Measurements from ENCODE around the gene MAP2K5.

Gene MAP2K5

DNA sequence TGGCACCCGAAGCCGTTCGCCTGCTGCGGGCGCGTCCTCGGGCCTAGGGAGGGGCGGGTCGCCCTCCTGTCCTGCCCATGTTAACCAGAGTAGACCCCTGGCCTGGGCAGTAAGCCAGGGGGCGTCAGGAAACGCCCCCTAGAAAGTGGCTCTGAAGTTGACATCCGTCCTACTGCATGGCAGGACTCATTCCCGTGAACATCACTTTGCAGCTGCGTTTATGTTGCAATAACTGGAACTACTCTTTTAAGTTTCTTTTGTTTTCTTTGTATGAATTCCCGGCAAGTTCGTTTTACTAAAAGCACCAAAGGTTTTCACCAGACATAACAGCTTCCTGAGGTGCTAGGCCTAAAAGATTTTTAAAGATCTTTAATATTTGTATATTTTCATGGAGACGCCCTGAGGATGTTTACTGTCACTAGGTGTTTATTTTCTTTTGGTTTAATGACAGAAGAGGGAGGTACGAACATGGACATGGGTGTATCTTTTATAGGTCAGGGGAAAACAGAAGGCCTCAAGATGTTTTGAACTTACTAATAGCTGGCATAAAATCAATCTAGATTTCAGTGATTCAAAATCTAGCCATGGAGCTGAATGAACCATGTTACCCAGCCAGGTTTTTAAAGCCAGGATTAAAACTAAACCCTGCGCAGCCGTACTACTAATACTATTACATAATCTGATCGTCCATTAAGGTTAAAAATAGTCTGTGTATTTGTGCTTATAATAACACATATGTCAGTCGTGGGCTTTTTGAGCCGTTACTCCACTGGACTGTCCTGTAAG, 20.5 kb upstream of the MAP2K5 start:
- no peak for TF ChIP-seq CTCF (IDR thresholded peaks at IDR 0.05; ENCODE audit: low read length, missing control alignments)
- H3K4me3 ChIP-seq (replicated peaks; ENCODE audit: low read depth, low read length): peak overlapping the region; percentile 82
- DNase-seq (ENCODE audit: low read depth): peak; percentile 40

- no peak overlapping the region for H3K4me3 ChIP-seq (replicated peaks; ENCODE audit: low read depth, low read length)
- no peak for DNase-seq (ENCODE audit: low read depth)
- no peak for TF ChIP-seq CTCF (IDR thresholded peaks at IDR 0.05; ENCODE audit: low read length, missing control alignments)
Measured at GRCh38 chr15:67523330-67523729, 19.2 kb upstream of the MAP2K5 start.

DNA sequence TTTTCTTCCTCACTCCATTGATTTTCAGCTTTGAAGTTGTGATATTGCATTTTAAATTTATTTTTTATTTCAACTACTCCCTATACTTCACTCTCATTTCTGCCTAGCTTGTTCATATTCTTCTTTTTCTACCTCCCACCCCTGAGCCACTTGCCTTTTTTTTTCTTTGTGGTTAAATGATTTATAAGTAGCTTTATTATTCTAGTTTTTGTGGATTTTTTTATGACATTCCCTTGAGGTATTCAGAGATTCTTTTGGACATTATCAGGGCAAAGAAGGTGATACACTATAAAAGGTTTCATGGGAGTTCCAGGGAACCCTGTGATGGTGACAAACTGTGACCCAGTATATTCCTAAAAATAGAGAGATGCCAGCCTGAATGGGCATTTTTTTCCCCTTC, 18.3 kb upstream of the MAP2K5 start:
- H3K4me3 ChIP-seq (replicated peaks; ENCODE audit: low read depth, low read length): no peak overlapping the region
- no peak for DNase-seq (ENCODE audit: low read depth)
- TF ChIP-seq CTCF (IDR thresholded peaks at IDR 0.05; ENCODE audit: low read length, missing control alignments): no peak

- no peak for DNase-seq (ENCODE audit: low read depth)
- no peak overlapping the region for H3K4me3 ChIP-seq (replicated peaks; ENCODE audit: low read depth, low read length)
- no peak for TF ChIP-seq CTCF (IDR thresholded peaks at IDR 0.05; ENCODE audit: low read length, missing control alignments)
Measured at GRCh38 chr15:67528513-67528912, 14.0 kb upstream of the MAP2K5 start.

DNA sequence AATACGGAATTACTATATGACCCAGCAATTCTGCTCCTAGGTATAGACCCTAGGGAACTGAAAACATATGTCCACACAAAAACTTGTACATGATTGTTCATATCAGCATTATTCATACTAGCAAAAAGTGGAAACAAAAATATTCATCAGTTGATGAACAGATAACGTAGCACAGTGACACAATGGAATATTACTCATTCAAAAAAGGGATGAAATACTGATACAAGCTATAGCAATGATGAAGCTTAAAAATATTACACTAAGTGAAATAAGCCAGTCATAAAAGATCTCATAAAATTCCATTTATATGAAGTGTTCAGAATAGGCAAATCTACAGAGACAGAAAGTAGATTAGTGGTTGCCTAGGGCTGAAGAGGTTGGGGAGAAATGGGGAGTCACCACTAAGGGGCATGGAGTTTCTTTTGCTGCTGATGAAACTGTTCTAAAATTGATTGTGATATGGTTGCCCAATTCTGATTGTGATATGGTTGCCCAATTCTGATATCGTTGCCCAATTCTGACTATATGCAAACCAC, 11.1 kb upstream of the MAP2K5 start:
- peak; percentile 50 for DNase-seq (ENCODE audit: low read depth)
- TF ChIP-seq CTCF (IDR thresholded peaks at IDR 0.05; ENCODE audit: low read length, missing control alignments): no peak
- no peak overlapping the region for H3K4me3 ChIP-seq (replicated peaks; ENCODE audit: low read depth, low read length)

GRCh38 chr15:67533873-67534272, 8.6 kb upstream of the MAP2K5 start:
- H3K4me3 ChIP-seq (replicated peaks; ENCODE audit: low read depth, low read length): no peak overlapping the region
- no peak for TF ChIP-seq CTCF (IDR thresholded peaks at IDR 0.05; ENCODE audit: low read length, missing control alignments)
- DNase-seq (ENCODE audit: low read depth): no peak

- no peak overlapping the region for H3K4me3 ChIP-seq (replicated peaks; ENCODE audit: low read depth, low read length)
- DNase-seq (ENCODE audit: low read depth): no peak
- TF ChIP-seq CTCF (IDR thresholded peaks at IDR 0.05; ENCODE audit: low read length, missing control alignments): no peak
Measured at GRCh38 chr15:67534360-67534759, 8.1 kb upstream of the MAP2K5 start.
